Adipocyte (in vitro differentiated cells): Measurements from ENCODE around the gene SLC2A9.
"Not testable (repeated sequence)": the region's sequence is repeated elsewhere in the genome, so short reads cannot be mapped to it uniquely, and the experiment has no call there.

Experiments
- DNase-seq: peaks from one replicate; pipeline ENCODE4 v3.0.0-alpha.2; 2015; ENCODE audit warnings: low read depth
- H3K27me3 ChIP-seq: replicated peaks from 2 replicates; pipeline ENCODE4 v1.7.0; 2013; ENCODE audit warnings: mild to moderate bottlenecking, low read length, moderate library complexity; ENCODE audit not compliant: control insufficient read depth, insufficient read depth
- H3K36me3 ChIP-seq: 2 replicates; pipeline ENCODE4 v1.7.0; 2013; ENCODE audit warnings: low read length, mild to moderate bottlenecking, moderate library complexity; ENCODE audit not compliant: control insufficient read depth, insufficient read depth, severe bottlenecking
- H3K4me1 ChIP-seq: 2 replicates; pipeline ENCODE4 v1.7.0; 2013; ENCODE audit warnings: mild to moderate bottlenecking, low read length, moderate library complexity; ENCODE audit not compliant: control insufficient read depth, insufficient read depth
- H3K4me3 ChIP-seq: 2 replicates; pipeline ENCODE4 v1.7.0; 2013; ENCODE audit warnings: mild to moderate bottlenecking, low read length, moderate library complexity
- H3K9ac ChIP-seq: 2 replicates; pipeline ENCODE4 v1.7.0; 2013; ENCODE audit warnings: mild to moderate bottlenecking, low read length, moderate library complexity
- H3K9me3 ChIP-seq: 2 replicates; pipeline ENCODE4 v1.7.0; 2013; ENCODE audit warnings: mild to moderate bottlenecking, low read length, moderate library complexity; ENCODE audit not compliant: control insufficient read depth

The SLC2A9 gene

DNA sequence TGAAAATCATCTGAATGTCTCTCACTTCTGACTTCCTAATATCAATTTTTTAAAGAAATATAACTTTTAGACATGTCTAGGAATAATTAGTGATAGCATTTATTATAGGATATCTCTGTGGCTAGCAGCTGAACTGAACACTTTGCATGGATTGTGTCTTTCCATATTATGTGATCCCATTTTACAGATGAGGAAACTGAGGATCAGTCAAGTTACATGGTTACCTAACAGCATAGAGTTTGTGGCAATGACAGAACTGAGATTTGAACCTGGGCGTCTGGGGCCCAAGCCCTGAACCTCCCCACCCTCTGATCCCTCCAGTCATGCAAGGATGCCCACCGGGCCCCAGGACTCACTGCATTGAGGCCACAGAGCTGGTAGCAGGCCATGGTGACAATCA is 101.3 kb downstream of the SLC2A9 start:
- Histone ChIP-seq H3K9ac (no peak overlapping the region), H3K4me3 (no peak overlapping the region), H3K9me3 (no peaks in the 10 kb centered on the region), H3K4me1 (no peaks in the 10 kb centered on the region), H3K36me3 (no peaks in the 10 kb centered on the region), H3K27me3 (peaks cover 20% of the 10 kb centered on the region)
- no peak for DNase-seq

DNA sequence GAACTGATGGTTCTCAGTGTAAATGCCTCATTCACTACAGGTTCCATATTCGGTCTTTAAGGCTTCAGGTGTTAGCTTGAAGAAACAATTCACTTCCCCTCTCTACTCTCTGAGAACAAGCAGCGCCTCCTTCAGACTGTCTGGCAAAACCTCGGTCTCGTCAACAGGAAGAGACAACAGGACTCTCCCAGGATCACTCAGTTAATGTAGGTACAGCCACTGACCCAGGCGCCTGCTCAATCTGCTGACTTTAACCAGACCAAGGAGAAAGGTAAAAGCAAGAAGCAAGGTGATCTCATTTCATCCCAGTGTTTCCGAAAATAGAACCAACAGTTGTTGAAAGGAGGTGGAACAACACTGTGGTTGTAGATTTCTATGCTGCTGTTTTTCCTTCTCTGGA is 102.2 kb downstream of the SLC2A9 start:
- no peak for DNase-seq
- Histone ChIP-seq H3K9me3 (no peaks in the 10 kb centered on the region), H3K9ac (no peak overlapping the region), H3K4me1 (no peaks in the 10 kb centered on the region), H3K36me3 (no peaks in the 10 kb centered on the region), H3K4me3 (no peak overlapping the region), H3K27me3 (peaks cover 12% of the 10 kb centered on the region)

DNA sequence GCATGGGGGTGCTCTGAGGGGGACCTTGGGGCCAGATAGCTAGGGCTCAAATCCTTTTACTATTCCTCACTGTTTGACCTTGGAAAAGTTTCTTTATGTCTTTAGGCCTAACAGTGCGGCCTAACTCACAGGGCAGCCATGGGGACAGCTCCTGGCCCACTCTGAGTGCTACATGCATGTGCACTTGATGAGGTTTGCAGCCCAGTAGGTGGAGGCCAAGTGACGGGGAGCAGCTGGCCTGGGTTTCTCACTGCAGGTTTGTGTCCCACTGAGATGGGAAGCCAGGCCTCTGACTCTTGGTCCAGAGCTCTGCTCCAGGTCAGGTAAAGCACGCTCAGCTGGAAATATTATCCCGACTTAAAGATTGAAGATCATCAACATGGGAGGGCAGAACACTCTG is 102.8 kb downstream of the SLC2A9 start:
- no peak overlapping the region for H3K4me3 ChIP-seq
- no peak for DNase-seq
- H3K4me1 ChIP-seq: no peaks in the 10 kb centered on the region
- no peaks in the 10 kb centered on the region for H3K36me3 ChIP-seq
- no peaks in the 10 kb centered on the region for H3K9me3 ChIP-seq
- H3K27me3 ChIP-seq: peaks cover 12% of the 10 kb centered on the region
- H3K9ac ChIP-seq: no peak overlapping the region

DNA sequence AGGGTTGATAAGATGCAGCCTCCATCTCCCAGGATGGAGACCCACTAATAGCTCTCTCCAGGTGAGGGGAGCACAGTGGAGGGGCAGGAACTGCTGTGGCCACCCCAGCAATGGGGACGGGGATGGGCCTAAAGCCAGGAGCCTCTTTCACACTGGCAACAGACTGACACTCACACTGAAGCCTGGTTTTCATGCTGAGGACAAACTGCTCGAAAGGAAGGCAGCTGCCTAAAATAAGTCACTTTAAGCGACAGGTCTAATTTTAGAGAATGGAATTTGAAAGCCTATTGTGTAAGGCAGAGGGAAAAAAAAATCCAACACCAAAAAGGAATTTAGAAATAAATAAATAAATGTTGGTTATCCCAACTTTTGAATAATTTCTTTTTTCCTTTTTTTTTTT is 104.4 kb downstream of the SLC2A9 start:
- H3K27me3 ChIP-seq: peaks cover 14% of the 10 kb centered on the region
- H3K4me3 ChIP-seq: no peak overlapping the region
- no peaks in the 10 kb centered on the region for H3K9me3 ChIP-seq
- no peaks in the 10 kb centered on the region for H3K4me1 ChIP-seq
- no peaks in the 10 kb centered on the region for H3K36me3 ChIP-seq
- DNase-seq: no peak
- H3K9ac ChIP-seq: no peak overlapping the region

DNA sequence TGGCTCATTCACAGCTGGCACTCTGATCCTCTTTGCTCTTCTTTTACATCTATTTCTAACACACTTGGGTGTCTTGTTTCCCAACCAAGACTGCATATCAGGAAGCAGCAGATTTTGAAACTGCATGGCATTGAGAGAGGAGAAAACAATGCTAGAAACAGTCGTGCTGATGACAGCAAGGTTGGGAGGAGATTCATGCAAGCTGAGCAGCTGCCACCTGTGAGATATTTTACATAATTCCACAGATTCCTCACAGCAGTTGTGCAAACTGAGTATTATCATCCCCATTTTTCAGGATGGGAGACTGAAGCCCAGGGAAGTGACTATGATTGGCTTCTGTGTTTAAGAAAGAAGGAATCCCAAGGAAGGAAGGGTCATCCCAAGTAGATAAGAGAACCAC is 105.0 kb downstream of the SLC2A9 start:
- Histone ChIP-seq H3K9me3 (no peaks in the 10 kb centered on the region), H3K4me3 (no peak overlapping the region), H3K36me3 (no peaks in the 10 kb centered on the region), H3K27me3 (peaks cover 14% of the 10 kb centered on the region), H3K9ac (no peak overlapping the region), H3K4me1 (no peaks in the 10 kb centered on the region)
- DNase-seq: no peak

DNA sequence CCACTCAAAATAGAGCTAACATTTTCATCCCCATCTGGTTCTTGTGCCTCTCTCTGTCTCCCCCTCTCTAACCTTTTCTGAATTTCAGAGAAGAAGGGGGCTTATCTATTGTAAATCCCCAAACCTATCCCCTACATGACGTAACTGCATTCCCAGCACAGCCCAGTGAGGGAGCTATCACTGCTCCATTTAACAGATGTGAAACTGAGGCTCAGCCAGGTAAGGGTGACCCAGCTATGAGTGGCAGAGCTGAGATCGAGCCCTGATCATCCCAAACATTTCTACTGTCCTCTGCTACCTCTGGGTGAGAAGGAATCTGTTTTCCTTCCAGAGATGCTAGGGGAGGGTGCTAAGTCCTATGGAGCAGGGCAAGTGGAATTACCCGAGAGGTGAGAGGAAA is 107.5 kb downstream of the SLC2A9 start:
- Histone ChIP-seq H3K36me3 (no peaks in the 10 kb centered on the region), H3K4me3 (no peak overlapping the region), H3K27me3 (peaks cover 7% of the 10 kb centered on the region), H3K9me3 (peaks cover 6% of the 10 kb centered on the region), H3K4me1 (no peaks in the 10 kb centered on the region), H3K9ac (no peak overlapping the region)
- no peak for DNase-seq

DNA sequence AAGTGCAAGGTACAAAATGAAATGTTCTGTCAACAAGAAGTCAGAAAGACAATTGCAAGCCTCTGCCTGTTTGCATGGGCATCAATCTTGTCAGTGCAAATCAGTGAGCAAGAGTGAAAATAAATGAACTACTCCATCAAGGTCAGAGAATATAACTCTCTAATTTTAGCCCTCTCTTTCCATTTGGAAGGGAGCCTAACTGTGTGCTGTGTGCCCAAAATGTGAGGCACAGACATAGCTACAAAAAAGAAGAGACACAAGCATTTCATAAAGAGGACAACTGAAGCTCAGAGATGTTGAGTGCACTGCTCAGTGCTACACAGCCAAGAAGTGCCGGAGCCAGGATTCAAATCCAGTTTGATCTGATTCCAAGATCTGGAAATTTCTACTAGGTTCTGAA is 114.3 kb downstream of the SLC2A9 start:
- no peaks in the 10 kb centered on the region for H3K36me3 ChIP-seq
- no peak overlapping the region for H3K9ac ChIP-seq
- H3K27me3 ChIP-seq: no peaks in the 10 kb centered on the region
- DNase-seq: no peak
- H3K4me3 ChIP-seq: no peak overlapping the region
- H3K9me3 ChIP-seq: peaks cover 6% of the 10 kb centered on the region
- no peaks in the 10 kb centered on the region for H3K4me1 ChIP-seq

DNA sequence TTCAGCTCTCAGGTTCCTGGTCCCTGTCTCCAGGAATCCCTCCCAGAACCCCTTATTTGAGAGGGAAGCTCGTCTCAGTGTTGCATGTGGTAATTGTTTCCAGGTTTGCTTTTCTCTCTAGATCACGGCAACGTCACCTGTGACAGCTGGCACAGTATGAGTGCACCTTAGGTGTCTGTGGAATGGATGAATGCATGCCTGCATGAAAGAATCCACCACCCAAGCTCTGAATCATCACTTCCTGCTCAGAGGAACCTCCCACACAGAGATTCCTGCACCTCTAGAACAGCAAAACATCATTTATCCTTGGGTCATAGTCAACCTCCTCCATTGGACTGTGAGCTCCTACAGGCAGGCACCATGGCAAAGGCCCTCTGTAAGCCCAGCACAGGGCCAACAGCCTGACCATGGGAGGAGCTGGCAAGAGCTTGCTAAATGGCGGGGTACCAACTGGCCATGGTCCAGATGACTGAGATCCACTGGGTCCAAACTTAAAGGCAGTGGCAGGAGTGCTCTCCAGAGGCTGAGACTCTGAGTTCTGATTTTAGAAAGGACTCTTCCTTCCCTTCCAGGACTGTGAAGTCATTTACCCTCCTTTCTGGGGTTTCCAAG is 116.2 kb downstream of the SLC2A9 start:
- Histone ChIP-seq H3K9me3 (peaks cover 6% of the 10 kb centered on the region), H3K9ac (no peak overlapping the region), H3K36me3 (no peaks in the 10 kb centered on the region), H3K4me3 (no peak overlapping the region), H3K27me3 (peaks cover 6% of the 10 kb centered on the region), H3K4me1 (no peaks in the 10 kb centered on the region)
- no peak for DNase-seq

DNA sequence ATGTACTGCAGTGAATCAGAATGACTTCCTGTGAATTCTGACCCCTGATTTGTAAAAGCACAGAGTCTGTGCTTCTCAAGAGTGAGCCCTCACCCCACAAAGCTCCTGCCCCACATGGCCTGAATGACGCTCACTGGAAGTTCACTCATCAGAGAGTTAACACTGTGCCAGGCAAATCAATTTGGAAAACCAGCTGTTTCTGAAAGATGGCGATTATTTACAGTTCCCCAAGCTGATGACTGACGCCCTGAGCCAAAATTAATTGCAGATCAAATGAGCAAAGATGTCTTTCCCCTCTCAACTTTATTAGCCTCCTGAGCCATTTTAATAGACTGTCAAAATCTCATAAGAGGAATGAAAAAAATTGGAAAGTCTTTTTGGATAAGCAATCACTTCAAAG is 118.0 kb downstream of the SLC2A9 start:
- Histone ChIP-seq H3K9ac (no peak overlapping the region), H3K27me3 (peaks cover 6% of the 10 kb centered on the region), H3K9me3 (no peaks in the 10 kb centered on the region), H3K4me1 (no peaks in the 10 kb centered on the region), H3K36me3 (no peaks in the 10 kb centered on the region), H3K4me3 (no peak overlapping the region)
- no peak for DNase-seq

DNA sequence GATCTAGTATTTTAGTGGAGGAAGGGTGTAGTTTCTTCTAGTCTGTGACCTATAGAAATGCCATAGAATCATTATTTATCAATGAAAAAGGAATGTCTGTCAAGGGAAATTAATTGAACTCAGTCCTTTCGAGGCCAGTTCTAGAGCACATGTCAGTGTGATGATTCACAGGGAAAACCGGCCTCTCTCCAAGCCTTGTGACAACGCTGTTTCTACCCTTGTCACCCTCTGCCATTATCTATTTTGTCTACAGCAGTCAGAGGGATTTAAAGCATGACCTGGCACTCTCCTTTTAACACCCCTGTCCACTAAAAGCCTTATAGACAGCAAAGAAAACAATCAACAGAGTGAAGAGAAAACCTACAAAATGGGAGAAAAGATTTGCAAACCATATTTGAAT is 120.0 kb downstream of the SLC2A9 start:
- no peak overlapping the region for H3K4me3 ChIP-seq
- H3K9me3 ChIP-seq: no peaks in the 10 kb centered on the region
- no peaks in the 10 kb centered on the region for H3K4me1 ChIP-seq
- no peak overlapping the region for H3K9ac ChIP-seq
- DNase-seq: no peak
- H3K36me3 ChIP-seq: no peaks in the 10 kb centered on the region
- peaks cover 6% of the 10 kb centered on the region for H3K27me3 ChIP-seq

DNA sequence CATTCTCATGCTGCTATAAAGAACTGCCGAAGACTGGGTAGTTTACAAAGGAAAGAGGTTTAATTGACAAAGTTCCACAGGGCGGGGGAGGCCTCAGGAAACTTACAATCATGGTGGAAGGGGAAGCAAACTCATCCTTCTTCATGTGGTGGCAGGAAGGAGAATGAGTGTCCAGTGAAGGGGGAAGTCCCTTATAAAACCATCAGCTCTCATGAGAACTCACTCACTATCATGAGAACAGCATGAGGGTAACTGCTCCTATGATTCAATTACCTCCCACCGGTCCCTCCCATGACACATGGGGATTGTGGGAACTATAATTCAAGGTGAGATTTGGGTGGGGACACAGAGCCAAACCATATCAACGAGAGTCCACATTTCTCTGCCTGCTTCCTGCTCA is 120.7 kb downstream of the SLC2A9 start:
- H3K9me3 ChIP-seq, DNase-seq, H3K36me3 ChIP-seq, H3K9ac ChIP-seq, H3K4me3 ChIP-seq, H3K27me3 ChIP-seq, H3K4me1 ChIP-seq: not testable (repeated sequence)

DNA sequence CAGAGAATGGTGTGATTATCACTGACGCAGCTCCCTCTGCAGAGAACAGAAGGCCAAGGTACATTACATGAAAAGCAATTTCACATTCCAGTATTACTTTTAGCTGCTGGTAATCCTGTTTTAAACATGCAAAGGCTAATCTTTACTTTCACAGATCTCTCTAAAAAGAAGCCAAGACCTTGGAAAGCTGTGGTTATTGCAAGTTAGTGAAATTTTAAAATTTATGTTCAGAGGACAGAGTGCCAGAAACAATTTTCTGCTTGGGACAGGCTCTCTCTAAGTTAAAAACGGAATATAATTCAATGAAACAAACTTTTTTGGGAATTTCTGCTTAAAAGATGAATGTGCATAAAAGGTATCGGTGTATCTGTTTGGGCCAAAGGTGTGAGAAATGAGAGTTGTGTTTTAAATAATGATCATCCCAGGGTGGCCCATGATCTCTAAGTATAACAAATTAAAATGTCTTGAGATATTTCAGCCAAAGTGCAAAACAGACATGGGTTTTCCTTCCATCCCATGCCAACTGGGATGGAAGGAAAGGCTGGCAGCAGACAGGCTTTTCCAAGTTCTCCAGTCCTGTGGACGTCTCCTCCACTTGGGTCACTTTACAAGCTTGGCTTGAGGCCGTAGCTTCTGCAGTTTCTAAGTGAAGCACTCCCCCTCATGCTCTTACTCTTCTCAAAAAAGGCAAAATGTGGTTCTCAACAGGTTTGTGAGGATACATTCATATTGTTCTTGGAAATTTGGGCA is 121.8 kb downstream of the SLC2A9 start:
- no peak overlapping the region for H3K4me3 ChIP-seq
- H3K27me3 ChIP-seq: peaks cover 19% of the 10 kb centered on the region
- no peak for DNase-seq

More for the DNA sequence above, 121.8 kb downstream of the SLC2A9 start:
- H3K9me3 ChIP-seq: no peaks in the 10 kb centered on the region
- H3K4me1 ChIP-seq: no peaks in the 10 kb centered on the region
- no peaks in the 10 kb centered on the region for H3K36me3 ChIP-seq
- no peak overlapping the region for H3K9ac ChIP-seq
